CD14-positive monocyte (primary cell): Measurements from ENCODE around the gene LTBP1. TPM values are rescaled to one million over a fixed set of nuclear protein-coding genes. Genes with fewer than 3 reads are reported as not detected.

Experiments used
- DNase-seq, 3 donors: peaks; one replicate each; pipeline ENCODE4 v3.0.0-alpha.2; 2011 to 2022
- H2AFZ ChIP-seq: 2 replicates; pipeline ENCODE4 v1.6.0; 2012; ENCODE audit warnings: mild to moderate bottlenecking, low read depth, low read length, inconsistent platforms; ENCODE audit not compliant: insufficient read depth, poor library complexity, severe bottlenecking
- H3K27ac ChIP-seq, 2 donors: 1 replicate in 1 of 2; 2 replicates in 1 of 2; pipeline ENCODE4 v1.5.1; 2012 to 2013; ENCODE audit warnings: low read length in 2 of 2, control low read depth in 1 of 2, inconsistent platforms in 1 of 2, low read depth in 1 of 2, mild to moderate bottlenecking in 1 of 2
- H3K27me3 ChIP-seq, 2 donors: one replicate each; pipeline versions ENCODE4 v1.6.0 to v1.6.1; 2011 to 2013; ENCODE audit warnings: low read length in 2 of 2; ENCODE audit not compliant: control insufficient read depth in 2 of 2, insufficient read depth in 2 of 2
- H3K36me3 ChIP-seq, 2 donors: replicated peaks in 1 of 2; 1 replicate in 1 of 2; 2 replicates in 1 of 2; pipeline versions ENCODE4 v1.5.1 to v1.6.1; 2012 to 2013; ENCODE audit warnings: low read length in 2 of 2, control low read depth in 1 of 2, inconsistent platforms in 1 of 2, mild to moderate bottlenecking in 1 of 2; ENCODE audit not compliant: insufficient read depth in 2 of 2, control insufficient read depth in 1 of 2
- H3K4me1 ChIP-seq, 2 donors: 1 replicate in 1 of 2; 2 replicates in 1 of 2; pipeline versions ENCODE4 v1.5.1 to v1.6.1; 2012 to 2013; ENCODE audit warnings: low read length in 2 of 2, control low read depth in 1 of 2, inconsistent platforms in 1 of 2, mild to moderate bottlenecking in 1 of 2, moderate library complexity in 1 of 2; ENCODE audit not compliant: insufficient read depth in 2 of 2, control insufficient read depth in 1 of 2
- H3K4me2 ChIP-seq: replicated peaks from 2 replicates; pipeline ENCODE3; 2012; ENCODE audit warnings: low read length, moderate library complexity, mild to moderate bottlenecking; ENCODE audit not compliant: poor library complexity, severe bottlenecking; ENCODE audit errors: extremely low read depth
- H3K4me3 ChIP-seq, 3 experiments: fragments of 200-600 bp in 1 of 3; sonication (generic) in 1 of 3; replicated peaks in 1 of 3; 1 replicate in 2 of 3; 2 replicates in 1 of 3; pipeline ENCODE4 v1.5.1; 2011 to 2013; ENCODE audit warnings: low read length in 3 of 3, mild to moderate bottlenecking in 3 of 3, control low read depth in 2 of 3, low read depth in 2 of 3, inconsistent platforms in 1 of 3, moderate library complexity in 1 of 3
- H3K79me2 ChIP-seq: 2 replicates; pipeline ENCODE4 v1.6.0; 2012; ENCODE audit warnings: mild to moderate bottlenecking, control low read depth, inconsistent platforms, low read length, moderate library complexity; ENCODE audit not compliant: insufficient read depth
- H3K9ac ChIP-seq: 2 replicates; pipeline ENCODE4 v1.6.0; 2017; ENCODE audit warnings: low read length, mild to moderate bottlenecking; ENCODE audit not compliant: insufficient read depth, poor library complexity, severe bottlenecking
- H3K9me3 ChIP-seq, 2 donors: replicated peaks in 1 of 2; 1 replicate in 1 of 2; 2 replicates in 1 of 2; pipeline versions ENCODE4 v1.5.1 to v1.6.1; 2012 to 2013; ENCODE audit warnings: low read length in 2 of 2, control low read depth in 1 of 2; ENCODE audit not compliant: control insufficient read depth in 1 of 2, insufficient read depth in 1 of 2
- H4K20me1 ChIP-seq: 2 replicates; pipeline ENCODE4 v1.6.0; 2012; ENCODE audit warnings: mild to moderate bottlenecking, low read length, control low read depth, moderate library complexity; ENCODE audit not compliant: insufficient read depth
- H3K27ac Mint-ChIP-seq, 7 donors: one replicate each; pipeline ENCODE4 v1.8.0; 2020; ENCODE audit warnings: mild to moderate bottlenecking in 7 of 7, mixed read lengths in 7 of 7, moderate library complexity in 6 of 7, inconsistent platforms in 2 of 7
- H3K27me3 Mint-ChIP-seq, 3 donors: one replicate each; pipeline ENCODE4 v1.8.0; 2021 to 2022; ENCODE audit warnings: low read depth in 3 of 3, mild to moderate bottlenecking in 3 of 3, mixed read lengths in 3 of 3, moderate library complexity in 3 of 3, inconsistent platforms in 1 of 3
- H3K36me3 Mint-ChIP-seq, 2 donors: one replicate each; pipeline ENCODE4 v1.8.0; 2020; ENCODE audit warnings: mixed read lengths in 2 of 2, inconsistent platforms in 1 of 2, mild to moderate bottlenecking in 1 of 2
- H3K4me1 Mint-ChIP-seq: one replicate; pipeline ENCODE4 v1.8.0; 2020; ENCODE audit warnings: mild to moderate bottlenecking, mixed read lengths
- H3K4me3 Mint-ChIP-seq, 2 donors: one replicate each; pipeline ENCODE4 v1.8.0; 2020; ENCODE audit warnings: mild to moderate bottlenecking in 2 of 2, mixed read lengths in 2 of 2, moderate library complexity in 1 of 2
- H3K9me3 Mint-ChIP-seq, 7 donors: one replicate each; pipeline ENCODE4 v1.8.0; 2020 to 2022; ENCODE audit warnings: mixed read lengths in 7 of 7, mild to moderate bottlenecking in 6 of 7, moderate library complexity in 6 of 7, inconsistent platforms in 2 of 7
- CTCF ChIP-seq: fragments of 200-600 bp; IDR thresholded peaks from one replicate; pipeline ENCODE4 v1.8.0; 2022; ENCODE audit warnings: antibody characterized with exemption, mild to moderate bottlenecking
- WGBS: methylation state at CpG from one replicate; pipeline ENCODE4 v1.1.5; 2013; ENCODE audit warnings: missing lambda C conversion rate; ENCODE audit not compliant: insufficient coverage; 5-methylcytosine and 5-hydroxymethylcytosine counted together
- intact Hi-C, 2 donors: fragments of 100-400 bp; cut with micrococcal nuclease; formaldehyde crosslinking; loops; one replicate each; pipeline versions ENCODE4 v1.15.0 to v1.15.1; 2023
- polyA plus RNA-seq, 3 donors: library from polyadenylated mRNA; depleted of rRNA in 1 of 3; unstranded in 2 of 3; stranded (reverse) in 1 of 3; fragments of 300-500 nt in 2 of 3; fragments of >200 nt in 1 of 3; fragmentation: Illumina TruSeq in 2 of 3; gene quantifications; 1 replicate in 2 of 3; 2 replicates in 1 of 3; pipeline ENCODE4 v1.2.3, GENCODE V29; 2012 to 2021

LTBP1 gene
- polyA plus RNA-seq, 3 donors: 0.18 to 0.24 TPM; not detected in 1

GRCh38 chr2:33437297-33437696 lies 490.5 kb downstream of the LTBP1 start:
- no peaks in the 10 kb centered on the region for H3K36me3 Mint-ChIP-seq
- peaks cover 5% of the 10 kb centered on the region for H3K4me1 Mint-ChIP-seq
- H3K9me3 Mint-ChIP-seq: peaks cover 0 to 3% (median 0%) of the 10 kb centered on the region in 7 donors
- H3K27ac ChIP-seq: no peak overlapping the region
- peaks cover 0 to 2% (median 0%) of the 10 kb centered on the region in 3 donors for H3K27me3 Mint-ChIP-seq
- H3K27me3 ChIP-seq: no peaks in the 10 kb centered on the region
- no peak overlapping the region for H3K27ac Mint-ChIP-seq
- H3K9me3 ChIP-seq: no peaks in the 10 kb centered on the region
- 8% methylated on average over 2 of the region's 4 CpGs for WGBS
- intact Hi-C loops: no loop called here
- no peak overlapping the region for H2AFZ ChIP-seq
- TF ChIP-seq CTCF: no peak
- H3K79me2 ChIP-seq: no peaks in the 10 kb centered on the region
- H4K20me1 ChIP-seq: no peaks in the 10 kb centered on the region
- no peak for DNase-seq
- H3K4me3 Mint-ChIP-seq: peak overlapping the region in 1 of 2 donors; percentile 39
- no peak overlapping the region for H3K4me2 ChIP-seq
- no peak overlapping the region for H3K9ac ChIP-seq
- no peak overlapping the region for H3K4me3 ChIP-seq
- no peaks in the 10 kb centered on the region for H3K4me1 ChIP-seq
- no peaks in the 10 kb centered on the region for H3K36me3 ChIP-seq

- no peaks in the 10 kb centered on the region for H3K36me3 ChIP-seq
- Mint-ChIP-seq H3K9me3 (peaks cover 0 to 3% (median 0%) of the 10 kb centered on the region in 7 donors), H3K4me3 (peak overlapping the region in 1 of 2 donors; percentile 39), H3K27me3 (peaks cover 0 to 2% (median 0%) of the 10 kb centered on the region in 3 donors), H3K4me1 (peaks cover 5% of the 10 kb centered on the region), H3K36me3 (no peaks in the 10 kb centered on the region), H3K27ac (no peak overlapping the region)
- no peak overlapping the region for H3K4me2 ChIP-seq
- DNase-seq: no peak
- intact Hi-C loops: no loop called here
- H2AFZ ChIP-seq: no peak overlapping the region
- H3K9me3 ChIP-seq: no peaks in the 10 kb centered on the region
- H3K4me3 ChIP-seq: no peak overlapping the region
- H3K4me1 ChIP-seq: no peaks in the 10 kb centered on the region
- no peaks in the 10 kb centered on the region for H3K79me2 ChIP-seq
- H4K20me1 ChIP-seq: no peaks in the 10 kb centered on the region
- no peak overlapping the region for H3K27ac ChIP-seq
- no CpG with 5 or more reads among the region's 2 CpGs for WGBS
- no peaks in the 10 kb centered on the region for H3K27me3 ChIP-seq
- no peak for TF ChIP-seq CTCF
- H3K9ac ChIP-seq: no peak overlapping the region
Observed at GRCh38 chr2:33437815-33438214, 491.1 kb downstream of the LTBP1 start.
